GM21526 (cell line): Measurements from ENCODE around the gene TPPP.
A peak's percentile ranks its signal among the peaks of the same experiment; 100 is the strongest.
"Not testable (repeated sequence)": the region's sequence is repeated elsewhere in the genome, so short reads cannot be mapped to it uniquely, and the experiment has no call there.

Experiments
- ATAC-seq: cut with Tn5 transposase; IDR thresholded peaks from one replicate; pipeline ENCODE4 v1.9.1; 2021; ENCODE audit warnings: moderate library complexity; ENCODE audit not compliant: unreplicated experiment, low FRiP score

TPPP gene

GRCh38 chr5:693271-694041 lies at the start of gene TPPP:
Gene TPPP, minus strand, starts transcription at chr5:693352. Its CDS starts 15,292 bp downstream, at chr5:678060.
- ATAC-seq, result peak; percentile 79

GRCh38 chr5:742276-742675 lies 49.1 kb upstream of the TPPP start:
- not testable (repeated sequence) for ATAC-seq

GRCh38 chr5:734145-734544 lies 41.0 kb upstream of the TPPP start:
- ATAC-seq, result not testable (repeated sequence)

GRCh38 chr5:732754-733454 lies 39.8 kb upstream of the TPPP start:
- not testable (repeated sequence) for ATAC-seq

- not testable (repeated sequence) for ATAC-seq
Measured at GRCh38 chr5:729225-729624, 36.1 kb upstream of the TPPP start.

- not testable (repeated sequence) for ATAC-seq
Measured at GRCh38 chr5:727087-727486, 33.9 kb upstream of the TPPP start.

GRCh38 chr5:723865-724264 lies 30.7 kb upstream of the TPPP start:
- not testable (repeated sequence) for ATAC-seq

GRCh38 chr5:723309-723708 lies 30.2 kb upstream of the TPPP start:
- not testable (repeated sequence) for ATAC-seq

GRCh38 chr5:719379-719778 lies 26.2 kb upstream of the TPPP start:
- ATAC-seq, result not testable (repeated sequence)

GRCh38 chr5:717143-717542 lies 24.0 kb upstream of the TPPP start:
- no peak for ATAC-seq

- ATAC-seq, result not testable (repeated sequence)
Measured at GRCh38 chr5:716740-717139, 23.6 kb upstream of the TPPP start.

GRCh38 chr5:715636-716035 lies 22.5 kb upstream of the TPPP start:
- not testable (repeated sequence) for ATAC-seq

GRCh38 chr5:714215-715118 lies 21.3 kb upstream of the TPPP start:
- ATAC-seq, result not testable (repeated sequence)

GRCh38 chr5:713686-714085 lies 20.5 kb upstream of the TPPP start:
- ATAC-seq, result not testable (repeated sequence)

GRCh38 chr5:708848-709517 lies 15.8 kb upstream of the TPPP start:
- not testable (repeated sequence) for ATAC-seq

GRCh38 chr5:708374-708773 lies 15.2 kb upstream of the TPPP start:
- not testable (repeated sequence) for ATAC-seq

- not testable (repeated sequence) for ATAC-seq
Measured at GRCh38 chr5:706127-706526, 13.0 kb upstream of the TPPP start.

GRCh38 chr5:696753-697702 lies 3.9 kb upstream of the TPPP start:
- not testable (repeated sequence) for ATAC-seq

- not testable (repeated sequence) for ATAC-seq
Measured at GRCh38 chr5:696191-696590, 3.0 kb upstream of the TPPP start.
